Thoracic aorta (tissue), 2 donors: Measurements from ENCODE around the gene RDH16. TPM values are rescaled to one million over a fixed set of nuclear protein-coding genes. Genes with fewer than 3 reads are reported as not detected.
A peak's percentile ranks its signal among the peaks of the same experiment; 100 is the strongest.
"Not testable (repeated sequence)": the region's sequence is repeated elsewhere in the genome, so short reads cannot be mapped to it uniquely, and the experiment has no call there.

Source experiments
- ATAC-seq: fragments of 150-250 bp; one replicate; pipeline ENCODE4 v1.8.0; 2017; ENCODE audit warnings: low read depth; ENCODE audit not compliant: insufficient number of reproducible peaks, low FRiP score
- DNase-seq: peaks from one replicate; pipeline ENCODE4 v3.0.0-alpha.2; 2020; ENCODE audit warnings: low spot score
- H3K27ac ChIP-seq, 2 donors: fragments of 200-600 bp; sonication (generic); 1 replicate in 1 of 2; 2 replicates in 1 of 2; pipeline ENCODE4 v1.5.1; 2016; ENCODE audit warnings: mild to moderate bottlenecking in 2 of 2, moderate library complexity in 2 of 2
- H3K27me3 ChIP-seq: fragments of 200-600 bp; sonication (generic); replicated peaks from 2 replicates; pipeline ENCODE4 v1.6.0; 2016; ENCODE audit warnings: mild to moderate bottlenecking; ENCODE audit not compliant: insufficient read depth
- H3K36me3 ChIP-seq: fragments of 200-600 bp; sonication (generic); one replicate; pipeline ENCODE4 v1.5.1; 2016
- H3K4me1 ChIP-seq, 2 donors: fragments of 200-600 bp; sonication (generic); 1 replicate in 1 of 2; 2 replicates in 1 of 2; pipeline versions ENCODE4 v1.5.1 to v1.6.0; 2016; ENCODE audit warnings: low read depth in 2 of 2, mild to moderate bottlenecking in 1 of 2; ENCODE audit not compliant: control insufficient read depth in 1 of 2
- H3K4me3 ChIP-seq: fragments of 200-600 bp; sonication (generic); 2 replicates; pipeline ENCODE4 v1.5.1; 2016; ENCODE audit warnings: mild to moderate bottlenecking
- H3K9me3 ChIP-seq: fragments of 200-600 bp; sonication (generic); 2 replicates; pipeline ENCODE4 v1.5.1; 2016
- CTCF ChIP-seq: fragments of 200-600 bp; sonication (generic); IDR thresholded peaks from one replicate; pipeline ENCODE4 v1.5.1; 2019; ENCODE audit warnings: antibody characterized with exemption
- total RNA-seq, 2 donors: library from RNA; depleted of rRNA; stranded (reverse); fragments of >200 nt; gene quantifications; one replicate each; pipeline versions ENCODE4 v1.1.0 to v1.2.3, GENCODE V29; 2016

RDH16 gene
- total RNA-seq, 2 donors from 2014 or later: 0.54 to 0.71 TPM

GRCh38 chr12:56988207-56988739 is 30.9 kb upstream of the RDH16 start:
- no peak overlapping the region for H3K27ac ChIP-seq
- ATAC-seq: no peak
- H3K27me3 ChIP-seq: no peaks in the 10 kb centered on the region
- no peaks in the 10 kb centered on the region for H3K36me3 ChIP-seq
- no peak overlapping the region for H3K4me3 ChIP-seq
- H3K9me3 ChIP-seq: no peaks in the 10 kb centered on the region
- TF ChIP-seq CTCF: no peak
- H3K4me1 ChIP-seq: no peaks in the 10 kb centered on the region
- DNase-seq: no peak

GRCh38 chr12:56987551-56988053 is 30.2 kb upstream of the RDH16 start:
- no peak overlapping the region for H3K4me3 ChIP-seq
- H3K27me3 ChIP-seq: no peaks in the 10 kb centered on the region
- peak; percentile 55 for ATAC-seq
- DNase-seq: no peak
- H3K9me3 ChIP-seq: no peaks in the 10 kb centered on the region
- TF ChIP-seq CTCF: peak; percentile 94
- no peaks in the 10 kb centered on the region for H3K4me1 ChIP-seq
- H3K27ac ChIP-seq: no peak overlapping the region
- no peaks in the 10 kb centered on the region for H3K36me3 ChIP-seq

- H3K4me3 ChIP-seq: no peak overlapping the region
- H3K9me3 ChIP-seq: no peaks in the 10 kb centered on the region
- H3K27ac ChIP-seq: no peak overlapping the region
- no peaks in the 10 kb centered on the region for H3K4me1 ChIP-seq
- ATAC-seq (no peak), DNase-seq (no peak)
- H3K36me3 ChIP-seq: no peaks in the 10 kb centered on the region
- H3K27me3 ChIP-seq: no peaks in the 10 kb centered on the region
- TF ChIP-seq CTCF: no peak
These were observed 29.6 kb upstream of the RDH16 start for GRCh38 chr12:56987011-56987410.

GRCh38 chr12:56985714-56986113 is 28.3 kb upstream of the RDH16 start:
- not testable (repeated sequence) for H3K27me3 ChIP-seq, H3K4me3 ChIP-seq, H3K36me3 ChIP-seq, DNase-seq, H3K27ac ChIP-seq, H3K4me1 ChIP-seq, ATAC-seq, H3K9me3 ChIP-seq

GRCh38 chr12:56983386-56983785 is 26.0 kb upstream of the RDH16 start:
- H3K27me3 ChIP-seq: no peaks in the 10 kb centered on the region
- H3K9me3 ChIP-seq: no peaks in the 10 kb centered on the region
- no peak for ATAC-seq
- TF ChIP-seq CTCF: no peak
- no peak overlapping the region for H3K4me3 ChIP-seq
- H3K27ac ChIP-seq: no peak overlapping the region
- H3K4me1 ChIP-seq: no peaks in the 10 kb centered on the region
- H3K36me3 ChIP-seq: no peaks in the 10 kb centered on the region
- DNase-seq: no peak

GRCh38 chr12:56982578-56983236 is 25.3 kb upstream of the RDH16 start:
- DNase-seq, H3K9me3 ChIP-seq, H3K4me1 ChIP-seq, H3K4me3 ChIP-seq, H3K27ac ChIP-seq, ATAC-seq, H3K27me3 ChIP-seq, H3K36me3 ChIP-seq: not testable (repeated sequence)
